ENCODE data around the gene TXNL4A. TPM values are rescaled to one million over a fixed set of nuclear protein-coding genes. Genes with fewer than 3 reads are reported as not detected.

The TXNL4A gene
- total RNA-seq, 6 donors from 2014 or later, result 11.5 to 101 (median 27.8) TPM

GRCh38 chr18:79954791-79955190 lies 33.6 kb downstream of the TXNL4A start:
- Histone ChIP-seq H3K9me3 (no peaks in the 10 kb centered on the region), H3K4me1 (peaks cover 10 to 33% (median 21%) of the 10 kb centered on the region in 4 donors), H3K27ac (peak overlapping the region; percentile 69 to 76 (median 73)), H3K4me3 (no peak overlapping the region), H3K27me3 (no peaks in the 10 kb centered on the region), H3K36me3 (no peaks in the 10 kb centered on the region)
- TF ChIP-seq POLR2AphosphoS5 (IDR thresholded peaks at IDR 0.05), result no peak
- no peak for TF ChIP-seq EP300 (IDR thresholded peaks at IDR 0.05)
- no peak for TF ChIP-seq CTCF (IDR thresholded peaks at IDR 0.05)
- no peak for TF ChIP-seq POLR2A (IDR thresholded peaks at IDR 0.05)
- peak in 1 of 2 donors; percentile 82 for DNase-seq
- ATAC-seq (ENCODE audit: low FRiP score in 2 of 2), result no peak
- WGBS, 2 donors, result 51 to 64% methylated on average over 5 of the region's 5 CpGs

GRCh38 chr18:79953971-79954651 lies 34.3 kb downstream of the TXNL4A start:
- H3K36me3 ChIP-seq, result peaks cover 0 to 1% (median 0%) of the 10 kb centered on the region in 4 donors
- 86 to 88% methylated on average over 9 to 10 of the region's 10 CpGs for WGBS, 2 donors
- DNase-seq (peak in 1 of 2 donors; percentile 84), ATAC-seq (ENCODE audit: low FRiP score in 2 of 2) (peak in 1 of 2 donors; percentile 78)
- H3K9me3 ChIP-seq, result no peaks in the 10 kb centered on the region
- peak overlapping the region; percentile 69 to 76 (median 73) for H3K27ac ChIP-seq
- H3K4me1 ChIP-seq, result peaks cover 17 to 34% (median 26%) of the 10 kb centered on the region in 4 donors
- H3K4me3 ChIP-seq, result no peak overlapping the region
- no peak for TF ChIP-seq CTCF (IDR thresholded peaks at IDR 0.05)
- TF ChIP-seq POLR2AphosphoS5 (IDR thresholded peaks at IDR 0.05), result peak; percentile 16 to 30
- H3K27me3 ChIP-seq, result no peaks in the 10 kb centered on the region

GRCh38 chr18:79952996-79953559 lies 35.3 kb downstream of the TXNL4A start:
- WGBS, 2 donors, result 95 to 98% methylated on average over 15 to 24 of the region's 24 CpGs
- Histone ChIP-seq H3K27me3 (no peaks in the 10 kb centered on the region), H3K36me3 (peaks cover 0 to 7% (median 6%) of the 10 kb centered on the region in 4 donors), H3K9me3 (no peaks in the 10 kb centered on the region), H3K4me3 (no peak overlapping the region), H3K4me1 (peaks cover 28 to 44% (median 36%) of the 10 kb centered on the region in 4 donors), H3K27ac (peak overlapping the region in 2 of 4 donors; percentile 9 to 94)
- DNase-seq (no peak), ATAC-seq (ENCODE audit: low FRiP score in 2 of 2) (no peak)
- no peak for TF ChIP-seq CTCF (IDR thresholded peaks at IDR 0.05)
- TF ChIP-seq EP300 (IDR thresholded peaks at IDR 0.05), result no peak
- no peak for TF ChIP-seq POLR2A (IDR thresholded peaks at IDR 0.05)
- TF ChIP-seq POLR2AphosphoS5 (IDR thresholded peaks at IDR 0.05), result no peak

GRCh38 chr18:79952456-79952995 lies 35.8 kb downstream of the TXNL4A start:
- 49 to 54% methylated on average over 31 to 38 of the region's 43 CpGs for WGBS, 2 donors
- peak overlapping the region; percentile 71 to 96 (median 93) for H3K27ac ChIP-seq
- ATAC-seq (ENCODE audit: low FRiP score in 2 of 2) (no peak), DNase-seq (peak in 1 of 2 donors; percentile 81)
- no peaks in the 10 kb centered on the region for H3K9me3 ChIP-seq
- H3K36me3 ChIP-seq, result peaks cover 0 to 12% (median 6%) of the 10 kb centered on the region in 4 donors
- H3K4me3 ChIP-seq, result peak overlapping the region; percentile 79 to 91 (median 84)
- no peaks in the 10 kb centered on the region for H3K27me3 ChIP-seq
- peaks cover 33 to 50% (median 41%) of the 10 kb centered on the region in 4 donors for H3K4me1 ChIP-seq
- TF ChIP-seq POLR2AphosphoS5 (IDR thresholded peaks at IDR 0.05) (no peak), CTCF (IDR thresholded peaks at IDR 0.05) (no peak), EP300 (IDR thresholded peaks at IDR 0.05) (no peak), POLR2A (IDR thresholded peaks at IDR 0.05) (no peak)
